Smooth muscle cell (in vitro differentiated cells): ENCODE measurements around the gene LRP10. TPM values are rescaled to one million over a fixed set of nuclear protein-coding genes. Genes with fewer than 3 reads are reported as not detected.

Source experiments
- DNase-seq: peaks from one replicate; lab custom pipeline; 2025; ENCODE audit not compliant: unreplicated experiment; lab: John Stamatoyannopoulos, UW
- H2AFZ ChIP-seq: fragments of 200-600 bp; sonication (generic); 2 replicates; pipeline ENCODE4 v1.6.0; 2016; ENCODE audit warnings: antibody characterized with exemption, low read depth, mild to moderate bottlenecking
- H3F3A ChIP-seq: fragments of 200-600 bp; sonication (generic); 2 replicates; pipeline ENCODE4 v1.6.0; 2017; ENCODE audit warnings: antibody characterized with exemption, low read depth
- H3K27ac ChIP-seq: fragments of 200-600 bp; sonication (generic); 2 replicates; pipeline ENCODE4 v1.5.1; 2016; ENCODE audit warnings: low read depth, mild to moderate bottlenecking
- H3K27me3 ChIP-seq: fragments of 200-600 bp; sonication (generic); 2 replicates; pipeline ENCODE4 v1.6.1; 2016; ENCODE audit warnings: low read depth, mild to moderate bottlenecking
- H3K36me3 ChIP-seq: fragments of 200-600 bp; sonication (generic); 2 replicates; pipeline ENCODE4 v1.5.1; 2016; ENCODE audit warnings: low read depth
- H3K4me1 ChIP-seq: fragments of 200-600 bp; sonication (generic); 2 replicates; pipeline ENCODE4 v1.5.1; 2016; ENCODE audit warnings: low read depth
- H3K4me2 ChIP-seq: fragments of 200-600 bp; sonication (generic); 2 replicates; pipeline ENCODE4 v1.6.0; 2016; ENCODE audit warnings: mild to moderate bottlenecking
- H3K4me3 ChIP-seq: fragments of 200-600 bp; sonication (generic); 2 replicates; pipeline ENCODE4 v1.5.1; 2016; ENCODE audit warnings: mild to moderate bottlenecking
- H3K79me2 ChIP-seq: fragments of 200-600 bp; sonication (generic); 2 replicates; pipeline ENCODE4 v1.6.0; 2016; ENCODE audit warnings: low read depth, mild to moderate bottlenecking
- H3K9ac ChIP-seq: fragments of 200-600 bp; sonication (generic); 2 replicates; pipeline ENCODE4 v1.6.0; 2016; ENCODE audit warnings: low read depth
- H3K9me3 ChIP-seq: fragments of 200-600 bp; sonication (generic); replicated peaks from 2 replicates; pipeline ENCODE4 v1.5.1; 2016; ENCODE audit warnings: low read depth
- H4K20me1 ChIP-seq: fragments of 200-600 bp; sonication (generic); 2 replicates; pipeline ENCODE4 v1.6.0; 2016; ENCODE audit warnings: low read depth
- WGBS: methylation state at CpG from one replicate; pipeline ENCODE4 v1.1.7; 2016; ENCODE audit warnings: low lambda C conversion rate; 5-methylcytosine and 5-hydroxymethylcytosine counted together
- polyA plus RNA-seq: library from polyadenylated mRNA; unstranded; fragments of >200 nt; fragmentation: Nextera tagmentation; extraction: Ambion mirVana; gene quantifications from 2 replicates; pipeline ENCODE4 v1.2.1, GENCODE V29; 2016
- total RNA-seq: library from RNA; depleted of rRNA; stranded (reverse); fragments of >200 nt; gene quantifications from 2 replicates; pipeline ENCODE4 v1.2.3, GENCODE V29; 2014
- TF ChIP-seq, protein P1 (sequence below): fragments of 200-600 bp; sonication (generic); IDR thresholded peaks from 2 replicates; pipeline ENCODE4 v1.5.1; 2017; ENCODE audit warnings: borderline replicate concordance, mild to moderate bottlenecking, antibody characterized with exemption; ENCODE audit not compliant: insufficient read depth, poor library complexity, severe bottlenecking

The LRP10 gene
- total and polyA plus RNA-seq, 2 experiments from 2014 or later, result 38.8 to 87.1 TPM

DNA sequence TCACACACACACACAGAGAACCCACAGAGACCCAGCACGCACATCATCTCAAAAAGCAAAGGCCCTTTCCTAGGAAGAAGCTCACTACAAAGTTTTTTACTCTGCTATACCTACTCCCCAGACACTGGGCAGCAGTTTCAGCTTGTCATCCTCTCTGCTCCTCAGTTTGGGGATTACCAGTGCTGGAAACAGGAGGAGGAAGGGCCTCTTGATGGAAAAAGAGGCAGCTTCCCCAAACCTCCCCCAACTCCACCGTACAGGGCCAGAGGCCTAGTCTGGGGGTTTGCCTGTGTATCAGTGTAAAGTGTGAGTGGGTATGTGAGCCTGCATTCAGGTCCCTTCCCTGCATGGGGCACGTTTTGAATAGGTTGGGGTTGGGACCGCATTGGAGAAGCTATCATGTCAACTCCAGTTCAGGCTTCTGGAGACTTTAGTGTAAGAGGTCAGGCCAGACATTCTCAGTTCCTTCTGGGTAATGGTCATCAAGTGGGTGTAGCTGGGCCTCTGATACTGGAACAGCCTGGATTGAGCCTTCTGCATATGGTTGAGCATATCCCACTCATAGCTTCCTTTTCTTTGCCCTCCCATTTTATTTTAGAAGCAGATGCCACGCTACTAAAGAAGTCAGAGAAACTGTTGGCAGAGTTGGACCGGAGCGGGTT is 12.7 kb downstream of the LRP10 start:
- no peaks in the 10 kb centered on the region for H3K27me3 ChIP-seq
- WGBS, result 86% methylated on average over 7 of the region's 7 CpGs
- DNase-seq, result no peak

DNA sequence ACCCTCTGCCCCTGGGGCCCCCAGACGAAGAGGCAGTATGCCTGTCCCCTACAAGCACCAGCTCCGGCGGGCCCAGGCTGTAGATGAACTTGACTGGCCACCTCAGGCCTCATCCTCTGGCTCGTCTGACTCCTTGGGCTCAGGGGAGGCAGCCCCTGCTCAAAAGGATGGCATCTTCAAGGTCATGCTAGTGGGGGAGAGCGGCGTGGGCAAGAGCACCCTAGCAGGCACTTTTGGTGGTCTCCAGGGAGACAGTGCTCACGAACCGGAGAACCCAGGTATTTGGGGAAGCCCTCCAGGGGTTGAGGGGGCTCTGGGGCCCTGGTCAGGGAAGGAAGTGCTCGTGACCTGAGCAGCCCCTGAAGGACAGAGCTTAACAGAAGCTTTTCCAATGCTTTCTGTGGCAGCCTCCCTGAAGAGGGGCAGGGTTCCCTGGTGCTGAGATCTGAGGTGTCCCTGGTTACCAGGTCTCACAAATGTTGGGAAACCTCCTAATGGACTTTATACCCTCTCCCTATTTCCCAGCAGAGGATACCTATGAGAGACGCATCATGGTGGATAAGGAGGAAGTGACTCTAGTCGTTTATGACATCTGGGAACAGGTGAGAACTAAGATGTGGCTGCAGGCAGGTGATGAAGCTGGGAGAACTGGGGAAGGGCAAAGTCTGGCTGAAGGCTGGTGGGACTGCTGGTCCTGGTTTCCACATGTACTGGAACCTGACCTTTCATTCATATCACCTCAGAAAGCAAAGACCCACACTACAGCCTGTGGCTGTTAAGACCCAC is 13.4 kb downstream of the LRP10 start:
- H3K9ac ChIP-seq, result no peak overlapping the region
- DNase-seq, result no peak
- H3F3A ChIP-seq, result peaks cover 10% of the 10 kb centered on the region
- no peaks in the 10 kb centered on the region for H3K27me3 ChIP-seq
- no peaks in the 10 kb centered on the region for H3K9me3 ChIP-seq
- no peak overlapping the region for H3K4me3 ChIP-seq
- H2AFZ ChIP-seq, result no peak overlapping the region
- H4K20me1 ChIP-seq, result no peaks in the 10 kb centered on the region
- peaks cover 21% of the 10 kb centered on the region for H3K4me1 ChIP-seq
- TF ChIP-seq, protein P1, sequence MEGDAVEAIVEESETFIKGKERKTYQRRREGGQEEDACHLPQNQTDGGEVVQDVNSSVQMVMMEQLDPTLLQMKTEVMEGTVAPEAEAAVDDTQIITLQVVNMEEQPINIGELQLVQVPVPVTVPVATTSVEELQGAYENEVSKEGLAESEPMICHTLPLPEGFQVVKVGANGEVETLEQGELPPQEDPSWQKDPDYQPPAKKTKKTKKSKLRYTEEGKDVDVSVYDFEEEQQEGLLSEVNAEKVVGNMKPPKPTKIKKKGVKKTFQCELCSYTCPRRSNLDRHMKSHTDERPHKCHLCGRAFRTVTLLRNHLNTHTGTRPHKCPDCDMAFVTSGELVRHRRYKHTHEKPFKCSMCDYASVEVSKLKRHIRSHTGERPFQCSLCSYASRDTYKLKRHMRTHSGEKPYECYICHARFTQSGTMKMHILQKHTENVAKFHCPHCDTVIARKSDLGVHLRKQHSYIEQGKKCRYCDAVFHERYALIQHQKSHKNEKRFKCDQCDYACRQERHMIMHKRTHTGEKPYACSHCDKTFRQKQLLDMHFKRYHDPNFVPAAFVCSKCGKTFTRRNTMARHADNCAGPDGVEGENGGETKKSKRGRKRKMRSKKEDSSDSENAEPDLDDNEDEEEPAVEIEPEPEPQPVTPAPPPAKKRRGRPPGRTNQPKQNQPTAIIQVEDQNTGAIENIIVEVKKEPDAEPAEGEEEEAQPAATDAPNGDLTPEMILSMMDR, result no peak
- 92% methylated on average over 11 of the region's 11 CpGs for WGBS
- no peak overlapping the region for H3K4me2 ChIP-seq
- no peak overlapping the region for H3K27ac ChIP-seq
- H3K79me2 ChIP-seq, result no peaks in the 10 kb centered on the region
- no peaks in the 10 kb centered on the region for H3K36me3 ChIP-seq

More for the DNA sequence above, 12.7 kb downstream of the LRP10 start:
- Histone ChIP-seq H3K4me2 (no peak overlapping the region), H3K4me1 (peaks cover 21% of the 10 kb centered on the region), H3K9me3 (no peaks in the 10 kb centered on the region), H2AFZ (no peak overlapping the region), H3K79me2 (no peaks in the 10 kb centered on the region), H3K4me3 (no peak overlapping the region), H3K27ac (no peak overlapping the region), H3F3A (peaks cover 10% of the 10 kb centered on the region), H3K36me3 (no peaks in the 10 kb centered on the region), H3K9ac (no peak overlapping the region), H4K20me1 (no peaks in the 10 kb centered on the region)
- TF ChIP-seq, protein P1, result no peak

DNA sequence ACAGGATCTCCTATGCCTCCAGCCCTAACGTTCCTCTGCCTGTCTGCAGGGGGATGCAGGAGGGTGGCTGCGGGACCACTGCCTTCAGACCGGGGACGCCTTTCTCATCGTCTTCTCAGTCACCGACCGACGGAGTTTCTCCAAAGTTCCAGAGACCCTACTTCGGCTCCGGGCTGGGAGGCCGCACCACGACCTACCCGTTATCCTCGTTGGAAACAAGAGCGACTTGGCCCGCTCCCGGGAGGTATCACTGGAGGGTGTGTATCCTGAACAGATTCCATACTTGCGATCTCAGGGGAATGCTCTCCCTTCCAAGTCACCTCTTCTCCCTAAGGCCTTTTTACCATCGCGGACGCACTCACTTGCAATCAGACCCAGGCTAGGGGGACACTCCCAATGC is 14.4 kb downstream of the LRP10 start:
- H3K4me3 ChIP-seq, result no peak overlapping the region
- DNase-seq, result no peak
- peak overlapping the region; percentile 89 for H3K4me2 ChIP-seq
- no peak overlapping the region for H3K9ac ChIP-seq
- H3K27ac ChIP-seq, result no peak overlapping the region
- peaks cover 10% of the 10 kb centered on the region for H3F3A ChIP-seq
- H4K20me1 ChIP-seq, result no peaks in the 10 kb centered on the region
- peaks cover 21% of the 10 kb centered on the region for H3K4me1 ChIP-seq
- H3K9me3 ChIP-seq, result no peaks in the 10 kb centered on the region
- H3K27me3 ChIP-seq, result no peaks in the 10 kb centered on the region
- TF ChIP-seq, protein P1, result no peak
- 94% methylated on average over 21 of the region's 21 CpGs for WGBS
- H2AFZ ChIP-seq, result no peak overlapping the region
- H3K79me2 ChIP-seq, result no peaks in the 10 kb centered on the region
- H3K36me3 ChIP-seq, result no peaks in the 10 kb centered on the region
